AG09319 (cell line): ENCODE measurements around the gene CCDC69.

Experiments
- DNase-seq: peaks from one replicate; pipeline ENCODE4 v3.0.0-alpha.2; 2010; ENCODE audit warnings: low read depth; ENCODE audit errors: extremely low read depth
- TF ChIP-seq, protein P1 (sequence below): IDR thresholded peaks from 2 replicates; pipeline ENCODE4 v1.5.1; 2011; ENCODE audit warnings: low read depth, mild to moderate bottlenecking, inconsistent platforms, low read length, moderate library complexity

CCDC69 gene

DNA sequence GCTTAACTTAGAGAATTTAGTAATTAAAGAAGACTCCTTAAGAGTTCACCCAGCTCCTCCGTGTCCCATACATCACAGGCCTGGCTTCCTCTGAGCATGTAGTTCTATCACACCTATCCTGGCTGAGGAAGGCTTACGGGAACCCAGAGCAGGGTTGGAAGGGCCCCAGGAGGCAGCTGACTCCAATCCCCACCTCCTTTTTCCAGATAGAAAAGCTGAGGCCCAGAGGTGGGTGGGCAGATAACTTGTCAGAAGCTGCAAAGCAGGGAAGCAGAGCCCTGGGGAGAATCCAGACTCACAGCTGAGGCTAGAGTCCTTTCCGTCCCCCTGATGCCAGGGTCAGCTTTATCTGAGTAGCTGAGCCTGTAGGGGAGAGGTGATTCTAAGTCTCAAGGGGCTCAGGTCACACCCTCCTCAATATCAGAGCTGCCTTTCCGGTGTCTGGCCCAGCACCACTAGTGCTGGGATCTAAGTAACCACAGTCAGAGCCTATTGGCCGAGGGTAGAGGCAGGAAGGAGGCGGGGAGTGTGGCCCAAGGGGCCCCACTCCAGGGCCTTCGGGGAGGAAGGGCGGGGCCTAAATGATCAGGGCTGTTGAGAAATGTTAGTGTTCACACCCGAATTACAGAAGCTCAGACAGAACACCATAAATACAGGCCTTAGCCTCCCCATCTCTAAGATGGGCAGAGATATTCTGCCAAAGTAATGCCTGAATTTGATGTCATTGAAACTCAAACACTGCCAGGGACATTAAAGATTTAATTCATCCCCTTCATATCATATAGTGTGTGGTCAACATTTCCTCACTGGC is 9.9 kb downstream of the CCDC69 start:
- TF ChIP-seq, protein P1, sequence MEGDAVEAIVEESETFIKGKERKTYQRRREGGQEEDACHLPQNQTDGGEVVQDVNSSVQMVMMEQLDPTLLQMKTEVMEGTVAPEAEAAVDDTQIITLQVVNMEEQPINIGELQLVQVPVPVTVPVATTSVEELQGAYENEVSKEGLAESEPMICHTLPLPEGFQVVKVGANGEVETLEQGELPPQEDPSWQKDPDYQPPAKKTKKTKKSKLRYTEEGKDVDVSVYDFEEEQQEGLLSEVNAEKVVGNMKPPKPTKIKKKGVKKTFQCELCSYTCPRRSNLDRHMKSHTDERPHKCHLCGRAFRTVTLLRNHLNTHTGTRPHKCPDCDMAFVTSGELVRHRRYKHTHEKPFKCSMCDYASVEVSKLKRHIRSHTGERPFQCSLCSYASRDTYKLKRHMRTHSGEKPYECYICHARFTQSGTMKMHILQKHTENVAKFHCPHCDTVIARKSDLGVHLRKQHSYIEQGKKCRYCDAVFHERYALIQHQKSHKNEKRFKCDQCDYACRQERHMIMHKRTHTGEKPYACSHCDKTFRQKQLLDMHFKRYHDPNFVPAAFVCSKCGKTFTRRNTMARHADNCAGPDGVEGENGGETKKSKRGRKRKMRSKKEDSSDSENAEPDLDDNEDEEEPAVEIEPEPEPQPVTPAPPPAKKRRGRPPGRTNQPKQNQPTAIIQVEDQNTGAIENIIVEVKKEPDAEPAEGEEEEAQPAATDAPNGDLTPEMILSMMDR, result no peak
- no peak for DNase-seq

DNA sequence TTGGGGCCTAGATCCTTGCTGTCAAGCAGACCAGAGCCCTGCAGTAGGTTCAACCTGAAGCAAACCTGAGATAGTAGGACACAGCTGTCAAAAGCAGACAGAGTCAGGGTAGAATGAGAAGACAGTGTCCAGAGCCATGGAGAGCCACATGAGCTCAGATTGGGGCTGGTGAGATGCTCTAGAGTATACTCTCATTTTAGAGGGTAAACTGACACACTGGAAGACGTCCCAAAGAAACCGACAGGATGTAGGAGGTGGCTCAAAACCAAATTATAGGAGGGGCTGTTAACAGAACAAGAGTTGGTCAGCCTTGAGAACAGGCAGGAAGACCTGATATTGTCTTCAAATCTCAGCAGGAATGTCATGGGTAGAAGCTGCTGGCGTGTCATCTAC is 11.5 kb downstream of the CCDC69 start:
- DNase-seq, result no peak

DNA sequence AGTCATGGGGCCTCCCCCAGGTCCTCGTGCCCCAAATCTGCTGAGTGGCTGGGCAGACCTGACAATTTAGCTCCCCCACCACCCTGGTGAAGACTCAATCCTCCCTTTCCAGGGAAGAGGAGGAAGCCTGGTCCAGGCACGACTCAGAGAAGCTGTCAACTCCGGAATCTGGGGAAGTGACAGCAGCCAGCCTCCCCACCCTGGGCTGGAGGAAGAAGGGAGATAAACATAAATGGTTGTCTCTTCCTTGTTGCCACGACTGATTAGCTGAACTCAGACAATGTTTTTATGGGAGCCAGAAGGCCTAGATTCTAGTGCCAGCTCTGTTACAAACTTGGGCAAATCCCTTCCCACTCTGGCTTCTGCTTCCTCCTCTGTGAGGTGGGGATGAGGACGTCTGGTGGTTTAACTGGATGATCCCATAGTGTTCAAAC is 15.4 kb downstream of the CCDC69 start:
- no peak for DNase-seq
- TF ChIP-seq, protein P1, result no peak

More for the DNA sequence above, 11.5 kb downstream of the CCDC69 start:
- TF ChIP-seq, protein P1, result no peak

DNA sequence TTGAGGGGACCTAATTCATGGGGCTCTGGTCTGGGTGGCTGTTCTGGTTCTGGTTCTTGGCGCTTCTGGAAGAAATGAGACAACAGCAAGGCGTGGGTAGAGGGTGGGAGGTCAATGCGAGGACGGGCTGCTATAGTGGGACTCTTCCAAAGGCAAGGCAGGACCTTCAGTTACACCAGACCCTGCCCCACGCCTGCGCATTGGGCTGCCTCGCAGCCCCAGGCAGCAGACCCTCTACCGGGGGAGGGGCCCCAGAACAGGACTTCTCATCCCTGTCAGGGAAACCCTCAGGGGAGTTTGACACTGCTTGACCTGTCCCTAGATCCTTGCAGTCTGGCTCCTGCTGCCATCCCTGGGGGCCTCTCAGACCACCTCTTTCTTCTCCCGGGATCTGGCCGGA is 18.5 kb downstream of the CCDC69 start:
- DNase-seq, result no peak
- TF ChIP-seq, protein P1, result no peak

DNA sequence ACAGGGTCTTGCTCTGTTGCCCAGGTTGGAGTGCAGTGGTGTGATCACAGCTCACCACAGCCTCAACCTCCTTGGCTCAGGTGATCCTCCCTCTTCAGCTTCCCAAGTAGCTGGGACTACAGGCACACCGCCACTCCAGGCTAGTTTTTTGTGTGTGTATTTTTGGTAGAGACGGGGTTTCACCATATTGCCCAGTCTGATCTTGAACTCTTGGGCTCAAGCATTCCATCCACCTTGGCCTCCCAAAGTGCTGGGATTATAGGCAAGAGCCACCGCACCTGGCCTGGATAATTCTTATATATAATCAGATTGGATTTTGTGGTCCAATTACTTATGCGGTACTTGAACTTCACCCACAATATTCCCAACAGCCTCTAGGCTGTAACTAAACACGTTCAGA is 19.8 kb downstream of the CCDC69 start:
- no peak for DNase-seq
- TF ChIP-seq, protein P1, result no peak

DNA sequence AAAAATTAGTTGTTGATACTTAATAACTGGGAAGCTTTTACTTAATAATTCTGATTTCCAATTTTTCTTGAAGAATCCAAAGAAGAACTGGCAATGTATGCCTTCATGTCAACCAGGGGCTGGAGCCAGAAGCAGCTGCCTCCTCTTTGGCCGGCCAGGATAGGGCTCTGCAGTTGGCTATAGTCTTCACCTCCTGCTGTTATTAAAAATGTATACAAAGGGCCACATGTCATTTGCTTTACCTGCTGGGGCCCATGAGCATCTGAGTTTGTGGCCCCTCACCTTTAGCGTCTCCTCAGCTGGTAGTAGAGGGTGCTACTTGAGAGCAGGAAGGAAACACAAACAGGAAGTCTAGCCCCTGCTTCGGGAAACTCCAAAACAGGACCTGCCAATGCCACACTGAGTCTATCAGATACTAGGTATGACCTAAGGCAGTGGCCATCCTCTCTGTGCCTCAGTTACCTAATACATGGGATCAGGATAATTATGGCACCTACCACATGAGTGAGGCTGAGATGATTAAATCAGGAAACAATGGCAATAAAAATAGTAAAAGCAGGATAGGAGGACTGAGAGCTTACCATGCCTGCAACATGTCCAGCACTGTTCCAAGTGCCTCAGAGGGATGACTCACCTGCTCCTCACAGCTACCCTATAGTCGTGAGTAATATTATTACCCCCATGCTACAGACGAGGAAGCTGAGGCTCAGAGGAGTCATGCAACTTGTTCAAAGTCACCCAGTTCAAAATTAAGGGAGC is 21.3 kb downstream of the CCDC69 start:
- TF ChIP-seq, protein P1, result no peak
- DNase-seq, result no peak
